Fibroblast of lung (primary cell): ENCODE measurements around the gene WDR43. TPM values are rescaled to one million over a fixed set of nuclear protein-coding genes. Genes with fewer than 3 reads are reported as not detected.

Experiments
- DNase-seq, 2 donors: peaks; one replicate each; pipeline versions ENCODE4 v3.0.0 to v3.0.0-alpha.2; 2010; ENCODE audit warnings: low read depth in 2 of 2
- H2AFZ ChIP-seq: 2 replicates; pipeline ENCODE4 v1.5.1; 2012; ENCODE audit warnings: low read length, control low read depth, inconsistent platforms
- H3K27ac ChIP-seq: 2 replicates; pipeline ENCODE4 v1.5.1; 2011; ENCODE audit warnings: low read length, control low read depth; ENCODE audit not compliant: insufficient read depth
- H3K27me3 ChIP-seq: 2 replicates; pipeline ENCODE4 v1.5.1; 2011; ENCODE audit warnings: mild to moderate bottlenecking, low read length; ENCODE audit not compliant: control insufficient read depth, insufficient read depth
- H3K36me3 ChIP-seq: 2 replicates; pipeline ENCODE4 v1.5.1; 2011; ENCODE audit warnings: low read length; ENCODE audit not compliant: control insufficient read depth, insufficient read depth
- H3K4me1 ChIP-seq: 2 replicates; pipeline ENCODE4 v1.5.1; 2011; ENCODE audit warnings: low read length; ENCODE audit not compliant: control insufficient read depth, insufficient read depth; ENCODE audit errors: extremely low read depth
- H3K4me2 ChIP-seq: 2 replicates; pipeline ENCODE4 v1.5.1; 2011; ENCODE audit warnings: low read length, control low read depth; ENCODE audit not compliant: insufficient read depth; ENCODE audit errors: extremely low read depth
- H3K4me3 ChIP-seq, 4 experiments: fragments of 200-600 bp in 1 of 4; sonication (generic) in 1 of 4; replicated peaks in 1 of 4; 2 replicates each; pipeline ENCODE4 v1.5.1; 2011 to 2016; ENCODE audit warnings: low read length in 4 of 4, low read depth in 3 of 4, mild to moderate bottlenecking in 3 of 4, control low read depth in 2 of 4, inconsistent platforms in 1 of 4, mixed read lengths in 1 of 4; ENCODE audit not compliant: insufficient read depth in 1 of 4; ENCODE audit errors: control extremely low read depth in 1 of 4
- H3K79me2 ChIP-seq: 2 replicates; pipeline ENCODE4 v1.5.1; 2012; ENCODE audit warnings: mild to moderate bottlenecking, low read length, inconsistent platforms; ENCODE audit not compliant: control insufficient read depth, insufficient read depth
- H3K9ac ChIP-seq: 2 replicates; pipeline ENCODE4 v1.5.1; 2011; ENCODE audit warnings: mild to moderate bottlenecking, low read length, control low read depth; ENCODE audit not compliant: insufficient read depth
- H3K9me3 ChIP-seq: 2 replicates; pipeline ENCODE4 v1.5.1; 2012; ENCODE audit warnings: low read depth, low read length; ENCODE audit not compliant: control insufficient read depth, insufficient read depth
- H4K20me1 ChIP-seq: 2 replicates; pipeline ENCODE4 v1.5.1; 2011; ENCODE audit warnings: low read length; ENCODE audit not compliant: control insufficient read depth, insufficient read depth; ENCODE audit errors: extremely low read depth
- EZH2 ChIP-seq: IDR thresholded peaks from 2 replicates; pipeline ENCODE4 v1.5.1; 2012; ENCODE audit warnings: low read length, control low read depth, mild to moderate bottlenecking; ENCODE audit errors: missing control alignments
- polyA plus RNA-seq, 2 donors: library from polyadenylated mRNA; depleted of rRNA in 1 of 2; stranded (reverse) in 1 of 2; unstranded in 1 of 2; fragments of >200 nt; gene quantifications; 2 replicates each; pipeline ENCODE4 v1.2.1, GENCODE V29; 2011 to 2012; ENCODE audit warnings: missing spikeins in 1 of 2
- total RNA-seq: library from RNA; depleted of rRNA; stranded (reverse); fragments of >200 nt; gene quantifications from 2 replicates; pipeline ENCODE4 v1.2.1, GENCODE V29; 2014
- TF ChIP-seq, protein P1 (sequence below), 2 donors: IDR thresholded peaks in 1 of 2; conservative IDR thresholded peaks in 1 of 2; 1 replicate in 1 of 2; 2 replicates in 1 of 2; pipeline ENCODE4 v1.5.1; 2011 to 2012; ENCODE audit warnings: low read length in 2 of 2, control low read depth in 1 of 2, inconsistent platforms in 1 of 2, low read depth in 1 of 2, mild to moderate bottlenecking in 1 of 2

Gene WDR43
- total and polyA plus RNA-seq, 2 donors (not counting 1 experiment from before 2014, with no cell fraction given) = 71.5 to 74.7 TPM

DNA sequence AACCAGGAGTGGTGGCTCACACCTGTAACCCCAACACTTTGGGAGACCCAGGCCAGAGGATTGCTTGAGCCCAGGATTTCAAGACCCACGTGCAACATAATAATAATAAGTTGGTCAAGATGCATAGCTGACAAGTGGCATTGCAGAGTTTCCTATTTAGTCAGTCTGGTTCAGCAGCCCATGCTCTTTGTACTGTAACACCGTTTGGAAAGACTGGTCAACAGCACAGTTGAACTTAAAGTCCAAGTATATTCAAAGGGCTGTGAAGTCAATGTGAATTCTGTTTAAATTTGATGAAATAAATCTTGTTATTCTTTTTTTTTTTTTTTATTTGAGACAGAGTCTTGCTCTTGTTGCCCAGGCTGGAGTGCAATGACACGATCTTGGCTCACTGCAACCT is 22.8 kb upstream of the WDR43 start:
- Histone ChIP-seq H2AFZ (no peak overlapping the region), H3K27me3 (no peaks in the 10 kb centered on the region), H3K9me3 (no peaks in the 10 kb centered on the region), H3K4me2 (no peak overlapping the region), H3K36me3 (no peaks in the 10 kb centered on the region), H3K9ac (no peak overlapping the region), H4K20me1 (no peaks in the 10 kb centered on the region), H3K4me3 (no peak overlapping the region), H3K27ac (no peak overlapping the region), H3K79me2 (peaks cover 25% of the 10 kb centered on the region), H3K4me1 (peaks cover 4% of the 10 kb centered on the region)
- no peak for DNase-seq
- TF ChIP-seq, protein P1, sequence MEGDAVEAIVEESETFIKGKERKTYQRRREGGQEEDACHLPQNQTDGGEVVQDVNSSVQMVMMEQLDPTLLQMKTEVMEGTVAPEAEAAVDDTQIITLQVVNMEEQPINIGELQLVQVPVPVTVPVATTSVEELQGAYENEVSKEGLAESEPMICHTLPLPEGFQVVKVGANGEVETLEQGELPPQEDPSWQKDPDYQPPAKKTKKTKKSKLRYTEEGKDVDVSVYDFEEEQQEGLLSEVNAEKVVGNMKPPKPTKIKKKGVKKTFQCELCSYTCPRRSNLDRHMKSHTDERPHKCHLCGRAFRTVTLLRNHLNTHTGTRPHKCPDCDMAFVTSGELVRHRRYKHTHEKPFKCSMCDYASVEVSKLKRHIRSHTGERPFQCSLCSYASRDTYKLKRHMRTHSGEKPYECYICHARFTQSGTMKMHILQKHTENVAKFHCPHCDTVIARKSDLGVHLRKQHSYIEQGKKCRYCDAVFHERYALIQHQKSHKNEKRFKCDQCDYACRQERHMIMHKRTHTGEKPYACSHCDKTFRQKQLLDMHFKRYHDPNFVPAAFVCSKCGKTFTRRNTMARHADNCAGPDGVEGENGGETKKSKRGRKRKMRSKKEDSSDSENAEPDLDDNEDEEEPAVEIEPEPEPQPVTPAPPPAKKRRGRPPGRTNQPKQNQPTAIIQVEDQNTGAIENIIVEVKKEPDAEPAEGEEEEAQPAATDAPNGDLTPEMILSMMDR (conservative IDR thresholded peaks at IDR 0.05 in 1 of 2, IDR thresholded peaks at IDR 0.05 in 1 of 2; ENCODE audit: low read depth in 1 of 2, low read length in 2 of 2) = no peak
- TF ChIP-seq EZH2 = no peak

DNA sequence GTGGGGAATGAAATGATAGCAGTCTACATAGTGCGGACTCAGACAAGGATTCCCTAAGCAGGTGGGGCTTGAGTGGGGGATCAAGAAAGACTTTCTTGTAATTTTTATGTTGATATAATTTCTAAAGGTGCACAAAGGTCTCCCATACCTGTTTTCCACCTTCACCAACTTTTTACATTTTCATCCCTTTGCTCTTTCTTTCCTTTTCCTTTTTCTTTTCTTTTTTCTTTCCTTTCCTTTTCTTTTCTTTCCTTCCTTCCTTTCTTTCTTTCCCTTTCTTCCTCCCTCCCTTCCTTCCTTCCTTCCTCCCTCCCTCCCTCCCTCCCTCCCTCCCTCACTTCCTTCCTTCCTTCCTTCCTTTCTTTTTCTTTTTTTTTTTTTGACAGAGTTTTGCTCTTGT is 14.3 kb upstream of the WDR43 start:
- H3K79me2 ChIP-seq = no peaks in the 10 kb centered on the region
- H3K36me3 ChIP-seq = no peaks in the 10 kb centered on the region
- DNase-seq = no peak
- no peak overlapping the region for H3K9ac ChIP-seq
- no peak overlapping the region for H3K4me3 ChIP-seq
- no peaks in the 10 kb centered on the region for H3K4me1 ChIP-seq
- no peak overlapping the region for H3K27ac ChIP-seq
- no peak overlapping the region for H2AFZ ChIP-seq
- TF ChIP-seq, protein P1 (conservative IDR thresholded peaks at IDR 0.05 in 1 of 2, IDR thresholded peaks at IDR 0.05 in 1 of 2; ENCODE audit: low read depth in 1 of 2, low read length in 2 of 2) = no peak
- no peak for TF ChIP-seq EZH2
- no peaks in the 10 kb centered on the region for H3K27me3 ChIP-seq
- no peaks in the 10 kb centered on the region for H4K20me1 ChIP-seq
- H3K9me3 ChIP-seq = no peaks in the 10 kb centered on the region
- H3K4me2 ChIP-seq = no peak overlapping the region

DNA sequence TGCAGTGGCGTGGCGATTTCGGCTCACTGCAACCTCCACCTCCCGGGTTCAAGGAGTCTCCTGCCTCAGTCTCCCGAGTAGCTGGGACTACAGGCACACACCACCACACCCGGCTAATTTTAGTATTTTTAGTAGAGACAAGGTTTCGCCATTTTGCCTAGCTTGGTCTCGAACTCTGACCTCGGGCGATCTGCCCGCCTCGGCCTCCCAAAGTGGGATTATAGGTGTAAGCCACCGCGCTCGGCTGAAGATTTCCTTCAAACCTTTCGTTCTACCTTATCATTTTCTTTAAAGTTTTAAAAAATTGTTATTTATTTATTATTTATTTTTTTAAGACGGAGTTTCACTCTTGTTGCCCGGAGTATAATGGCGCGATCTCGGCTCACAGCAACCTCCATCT is 979 bp upstream of the WDR43 start:
- DNase-seq = no peak
- H2AFZ ChIP-seq = no peak overlapping the region
- TF ChIP-seq, protein P1 (conservative IDR thresholded peaks at IDR 0.05 in 1 of 2, IDR thresholded peaks at IDR 0.05 in 1 of 2; ENCODE audit: low read depth in 1 of 2, low read length in 2 of 2) = no peak
- no peak for TF ChIP-seq EZH2
- H3K27me3 ChIP-seq = no peaks in the 10 kb centered on the region
- peaks cover 13% of the 10 kb centered on the region for H4K20me1 ChIP-seq
- H3K4me3 ChIP-seq = no peak overlapping the region
- H3K4me2 ChIP-seq = no peak overlapping the region
- H3K9me3 ChIP-seq = no peaks in the 10 kb centered on the region
- no peak overlapping the region for H3K27ac ChIP-seq
- no peaks in the 10 kb centered on the region for H3K36me3 ChIP-seq
- H3K79me2 ChIP-seq = peaks cover 40% of the 10 kb centered on the region
- H3K4me1 ChIP-seq = peaks cover 10% of the 10 kb centered on the region
- H3K9ac ChIP-seq = no peak overlapping the region
